Measurements from ENCODE around the gene PDILT.

DNA sequence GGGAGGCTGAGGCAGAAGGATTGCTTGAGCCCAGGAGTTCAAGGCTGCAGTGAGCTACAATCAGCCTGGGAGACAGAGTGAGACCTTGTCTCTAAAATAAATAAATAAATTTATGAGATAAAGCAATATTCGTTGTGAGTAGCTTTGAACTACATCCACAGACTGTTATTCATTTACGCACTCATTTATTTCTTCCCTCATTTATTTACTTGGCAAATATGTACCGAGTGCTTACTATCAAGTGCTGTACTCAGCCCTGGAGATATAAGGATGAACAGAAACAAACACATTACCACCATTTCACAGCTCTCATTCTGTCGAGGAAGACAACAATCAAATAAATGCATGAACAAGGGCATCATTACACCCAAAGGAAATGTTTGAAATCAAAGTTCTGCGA, 27.4 kb downstream of the PDILT start:
- TF ChIP-seq POLR2A (IDR thresholded peaks at IDR 0.05) (no peak), EP300 (IDR thresholded peaks at IDR 0.05) (no peak)
- TF ChIP-seq, protein P1, sequence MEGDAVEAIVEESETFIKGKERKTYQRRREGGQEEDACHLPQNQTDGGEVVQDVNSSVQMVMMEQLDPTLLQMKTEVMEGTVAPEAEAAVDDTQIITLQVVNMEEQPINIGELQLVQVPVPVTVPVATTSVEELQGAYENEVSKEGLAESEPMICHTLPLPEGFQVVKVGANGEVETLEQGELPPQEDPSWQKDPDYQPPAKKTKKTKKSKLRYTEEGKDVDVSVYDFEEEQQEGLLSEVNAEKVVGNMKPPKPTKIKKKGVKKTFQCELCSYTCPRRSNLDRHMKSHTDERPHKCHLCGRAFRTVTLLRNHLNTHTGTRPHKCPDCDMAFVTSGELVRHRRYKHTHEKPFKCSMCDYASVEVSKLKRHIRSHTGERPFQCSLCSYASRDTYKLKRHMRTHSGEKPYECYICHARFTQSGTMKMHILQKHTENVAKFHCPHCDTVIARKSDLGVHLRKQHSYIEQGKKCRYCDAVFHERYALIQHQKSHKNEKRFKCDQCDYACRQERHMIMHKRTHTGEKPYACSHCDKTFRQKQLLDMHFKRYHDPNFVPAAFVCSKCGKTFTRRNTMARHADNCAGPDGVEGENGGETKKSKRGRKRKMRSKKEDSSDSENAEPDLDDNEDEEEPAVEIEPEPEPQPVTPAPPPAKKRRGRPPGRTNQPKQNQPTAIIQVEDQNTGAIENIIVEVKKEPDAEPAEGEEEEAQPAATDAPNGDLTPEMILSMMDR (IDR thresholded peaks at IDR 0.05) = no peak
